ENCODE measurements around the gene RBPJ. TPM values are rescaled to one million over a fixed set of nuclear protein-coding genes. Genes with fewer than 3 reads are reported as not detected.

RBPJ gene
- total RNA-seq, 2 experiments from 2014 or later: 64.1 to 72.3 TPM

GRCh38 chr4:26413582-26413981 lies 92.8 kb downstream of the RBPJ start:
- Mint-ChIP-seq H3K4me3 (no peak overlapping the region), H3K9me3 (no peaks in the 10 kb centered on the region), H3K4me1 (ENCODE audit: low read depth) (no peaks in the 10 kb centered on the region), H3K27ac (no peak overlapping the region), H3K27me3 (no peaks in the 10 kb centered on the region), H3K36me3 (ENCODE audit: low read depth) (peaks cover 48% of the 10 kb centered on the region)
- H3K4me1 ChIP-seq (ENCODE audit: insufficient read depth, low read length): no peaks in the 10 kb centered on the region
- no peak overlapping the region for H3K27ac ChIP-seq (ENCODE audit: low read depth in 1 of 2, low read length in 2 of 2)
- H3K9me3 ChIP-seq (ENCODE audit: control insufficient read depth in 1 of 2, insufficient read depth in 1 of 2, low read length in 2 of 2): no peaks in the 10 kb centered on the region
- ChIA-PET CTCF (interaction anchor here (0.7 to 1.3 kb wide), 2 partner anchors 10 to 426 kb away, joined by 3 to 5 read pairs; no protein-coding TSS in a partner anchor), POLR2A (no interaction called here)
- H3K36me3 ChIP-seq (ENCODE audit: insufficient read depth, low read length): peaks cover 11% of the 10 kb centered on the region
- no peak overlapping the region for H3K4me3 ChIP-seq (ENCODE audit: low read length)
- H3K27me3 ChIP-seq (ENCODE audit: control insufficient read depth in 1 of 2, insufficient read depth in 2 of 2, low read length in 2 of 2): no peaks in the 10 kb centered on the region
- ATAC-seq (ENCODE audit: poor library complexity) (no peak), DNase-seq (no peak)
- intact Hi-C loops (cut with DNase I, micrococcal nuclease): loop anchor here in 1 of 2 experiments (5.0 kb wide), 1 partner anchor 386 kb away; no protein-coding TSS in a partner anchor
- TF ChIP-seq CTCF (IDR thresholded peaks at IDR 0.05): no peak

- DNase-seq (no peak), ATAC-seq (ENCODE audit: poor library complexity) (no peak)
- Mint-ChIP-seq H3K4me3 (no peak overlapping the region), H3K4me1 (ENCODE audit: low read depth) (no peaks in the 10 kb centered on the region), H3K27ac (no peak overlapping the region), H3K36me3 (ENCODE audit: low read depth) (peaks cover 62% of the 10 kb centered on the region), H3K27me3 (no peaks in the 10 kb centered on the region), H3K9me3 (no peaks in the 10 kb centered on the region)
- ChIA-PET POLR2A (no interaction called here), CTCF (interaction anchor here (2.3 kb wide), 1 partner anchor 88 kb away, joined by 9 read pairs; no protein-coding TSS in a partner anchor)
- intact Hi-C loops (cut with DNase I, micrococcal nuclease): no loop called here
- no peak for TF ChIP-seq CTCF (IDR thresholded peaks at IDR 0.05)
- no peaks in the 10 kb centered on the region for H3K4me1 ChIP-seq (ENCODE audit: insufficient read depth, low read length)
- no peak overlapping the region for H3K4me3 ChIP-seq (ENCODE audit: low read length)
- peaks cover 31% of the 10 kb centered on the region for H3K36me3 ChIP-seq (ENCODE audit: insufficient read depth, low read length)
- H3K27ac ChIP-seq (ENCODE audit: low read depth in 1 of 2, low read length in 2 of 2): no peak overlapping the region
- no peaks in the 10 kb centered on the region for H3K9me3 ChIP-seq (ENCODE audit: control insufficient read depth in 1 of 2, insufficient read depth in 1 of 2, low read length in 2 of 2)
- no peaks in the 10 kb centered on the region for H3K27me3 ChIP-seq (ENCODE audit: control insufficient read depth in 1 of 2, insufficient read depth in 2 of 2, low read length in 2 of 2)
Observed at GRCh38 chr4:26418107-26418506, 97.3 kb downstream of the RBPJ start.

- TF ChIP-seq CTCF (IDR thresholded peaks at IDR 0.05): no peak
- Histone ChIP-seq H3K27ac (ENCODE audit: low read depth in 1 of 2, low read length in 2 of 2) (no peak overlapping the region), H3K36me3 (ENCODE audit: insufficient read depth, low read length) (peaks cover 32% of the 10 kb centered on the region), H3K27me3 (ENCODE audit: control insufficient read depth in 1 of 2, insufficient read depth in 2 of 2, low read length in 2 of 2) (no peaks in the 10 kb centered on the region), H3K9me3 (ENCODE audit: control insufficient read depth in 1 of 2, insufficient read depth in 1 of 2, low read length in 2 of 2) (no peaks in the 10 kb centered on the region), H3K4me3 (ENCODE audit: low read length) (no peak overlapping the region), H3K4me1 (ENCODE audit: insufficient read depth, low read length) (no peaks in the 10 kb centered on the region)
- peaks cover 64% of the 10 kb centered on the region for H3K36me3 Mint-ChIP-seq (ENCODE audit: low read depth)
- no peaks in the 10 kb centered on the region for H3K27me3 Mint-ChIP-seq
- no peak overlapping the region for H3K27ac Mint-ChIP-seq
- POLR2A ChIA-PET: no interaction called here
- H3K4me1 Mint-ChIP-seq (ENCODE audit: low read depth): no peaks in the 10 kb centered on the region
- ATAC-seq (ENCODE audit: poor library complexity) (no peak), DNase-seq (no peak)
- CTCF ChIA-PET: no interaction called here
- no peak overlapping the region for H3K4me3 Mint-ChIP-seq
- no peaks in the 10 kb centered on the region for H3K9me3 Mint-ChIP-seq
- intact Hi-C loops (cut with DNase I, micrococcal nuclease): no loop called here
Observed at GRCh38 chr4:26418850-26419249, 98.0 kb downstream of the RBPJ start.
